PFSK-1 (cell line): ENCODE results near the gene TEX47.

Source experiments
- FOXP2 ChIP-seq: optimal IDR thresholded peaks from 2 replicates; pipeline ENCODE3; 2011; ENCODE audit warnings: borderline replicate concordance, control low read depth, inconsistent platforms; ENCODE audit not compliant: insufficient read depth; ENCODE audit errors: extremely low read length, extremely low read depth
- POLR2AphosphoS5 ChIP-seq: IDR thresholded peaks from 2 replicates; pipeline ENCODE4 v1.6.1; 2012; ENCODE audit warnings: low read depth, mild to moderate bottlenecking, control low read depth, low read length, moderate library complexity
- REST ChIP-seq, 2 experiments: IDR thresholded peaks; 2 replicates each; pipeline versions ENCODE4 v1.6.1 to v1.8.0; 2011 to 2012; ENCODE audit warnings: low read depth in 2 of 2, low read length in 2 of 2, control low read depth in 1 of 2, inconsistent platforms in 1 of 2, mild to moderate bottlenecking in 1 of 2, moderate library complexity in 1 of 2; ENCODE audit not compliant: insufficient read depth in 1 of 2
- SIN3A ChIP-seq: IDR thresholded peaks from 2 replicates; pipeline ENCODE4 v1.6.1; 2012; ENCODE audit warnings: mild to moderate bottlenecking, low read length, moderate library complexity, borderline replicate concordance; ENCODE audit not compliant: insufficient read depth
- TAF1 ChIP-seq: IDR thresholded peaks from 2 replicates; pipeline ENCODE4 v1.6.1; 2012; ENCODE audit warnings: low read length, control low read depth, borderline replicate concordance; ENCODE audit not compliant: insufficient read depth

- no peak for TF ChIP-seq REST (IDR thresholded peaks at IDR 0.05; ENCODE audit: insufficient read depth in 1 of 2, low read depth in 2 of 2, low read length in 2 of 2)
- no peak for TF ChIP-seq POLR2AphosphoS5
- TF ChIP-seq SIN3A, result no peak
- TF ChIP-seq TAF1, result no peak
- TF ChIP-seq FOXP2, result no peak
These were observed at the start of gene TEX47 for GRCh38 chr7:88795553-88795952.
